Astrocyte of the spinal cord (primary cell): ENCODE measurements around the gene FBRSL1.

Experiments used
- DNase-seq: peaks from one replicate; pipeline ENCODE4 v3.0.0; 2011; ENCODE audit warnings: low read depth, low spot score
- H3K4me3 ChIP-seq: 2 replicates; pipeline ENCODE4 v1.5.1; 2011; ENCODE audit warnings: low read depth, mild to moderate bottlenecking, low read length, moderate library complexity
- CTCF ChIP-seq: IDR thresholded peaks from 2 replicates; pipeline ENCODE4 v1.5.1; 2012; ENCODE audit warnings: low read depth, mild to moderate bottlenecking, low read length, inconsistent platforms
- in situ Hi-C: cut with HindIII; loops from 2 replicates; pipeline ENCODE4 v1.10.0; 2017; ENCODE audit warnings: low sequenced_read_pairs

Gene FBRSL1

DNA sequence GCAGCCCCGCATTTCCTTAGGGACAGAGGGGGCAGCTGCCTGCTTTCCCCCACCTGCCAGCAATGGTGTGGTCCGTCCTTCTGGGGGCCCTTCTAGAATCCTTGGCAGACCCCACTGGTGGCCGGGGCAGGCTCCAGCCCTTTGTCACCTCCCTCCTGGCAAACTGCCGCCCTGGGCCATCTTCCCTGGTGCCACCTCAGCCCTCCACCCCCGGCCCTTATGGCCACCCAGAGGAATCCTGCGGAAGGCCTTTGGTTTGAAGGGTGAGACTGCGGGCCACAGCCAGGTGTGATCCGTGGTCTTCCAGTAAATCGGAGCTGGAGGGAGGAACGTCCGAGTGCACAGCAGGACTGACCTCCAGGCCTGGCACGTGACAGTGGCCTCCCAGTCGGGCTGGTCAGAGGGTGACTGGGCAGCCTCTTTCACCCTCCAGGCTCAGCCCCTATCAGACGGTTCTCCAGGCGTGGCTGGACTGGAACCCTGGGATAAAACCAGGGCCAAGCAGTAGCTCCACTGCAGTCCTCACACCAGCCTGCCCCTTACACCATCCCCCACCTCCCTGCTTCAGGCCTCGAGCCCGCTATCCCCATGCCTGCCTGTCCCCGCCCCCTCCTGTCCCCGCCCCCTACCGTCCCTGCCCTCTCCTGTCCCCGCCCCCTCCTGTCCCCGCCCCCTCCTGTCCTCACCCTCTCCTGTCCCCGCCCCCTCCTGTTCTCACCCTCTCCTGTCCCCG, 12.4 kb downstream of the FBRSL1 start:
- no peak overlapping the region for H3K4me3 ChIP-seq
- no peak for TF ChIP-seq CTCF
- in situ Hi-C loops: no loop called here

DNA sequence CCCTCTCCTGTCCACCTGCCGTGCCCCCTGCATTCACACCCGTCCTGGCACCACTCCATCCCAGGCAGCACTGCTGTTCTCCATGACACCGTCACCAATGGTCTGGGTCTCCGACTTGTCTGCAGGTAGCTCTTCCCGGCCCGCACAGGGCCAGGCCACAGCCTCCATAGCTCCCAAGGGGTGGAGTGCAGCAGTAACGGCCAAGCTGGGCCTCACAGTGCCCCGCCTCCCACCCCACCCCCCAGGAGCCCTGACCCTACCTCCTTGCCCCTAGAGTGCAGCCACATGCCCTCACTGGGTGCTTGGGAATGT, 12.9 kb downstream of the FBRSL1 start:
- in situ Hi-C loops: no loop called here
- no peak for TF ChIP-seq CTCF
- H3K4me3 ChIP-seq: no peak overlapping the region
- DNase-seq: no peak

More for the DNA sequence above, 12.4 kb downstream of the FBRSL1 start:
- DNase-seq: no peak

- peak; percentile 42 for DNase-seq
- no peak for TF ChIP-seq CTCF
- H3K4me3 ChIP-seq: no peak overlapping the region
- in situ Hi-C loops: no loop called here
These were observed 13.8 kb downstream of the FBRSL1 start for GRCh38 chr12:132503618-132504204.

- no peak for DNase-seq
- no peak for TF ChIP-seq CTCF
- no peak overlapping the region for H3K4me3 ChIP-seq
- in situ Hi-C loops: no loop called here
These were observed 15.3 kb downstream of the FBRSL1 start for GRCh38 chr12:132505105-132505851.

GRCh38 chr12:132505852-132506219, 15.9 kb downstream of the FBRSL1 start:
- no peak for DNase-seq
- no peak for TF ChIP-seq CTCF
- no peak overlapping the region for H3K4me3 ChIP-seq
- in situ Hi-C loops: no loop called here

DNA sequence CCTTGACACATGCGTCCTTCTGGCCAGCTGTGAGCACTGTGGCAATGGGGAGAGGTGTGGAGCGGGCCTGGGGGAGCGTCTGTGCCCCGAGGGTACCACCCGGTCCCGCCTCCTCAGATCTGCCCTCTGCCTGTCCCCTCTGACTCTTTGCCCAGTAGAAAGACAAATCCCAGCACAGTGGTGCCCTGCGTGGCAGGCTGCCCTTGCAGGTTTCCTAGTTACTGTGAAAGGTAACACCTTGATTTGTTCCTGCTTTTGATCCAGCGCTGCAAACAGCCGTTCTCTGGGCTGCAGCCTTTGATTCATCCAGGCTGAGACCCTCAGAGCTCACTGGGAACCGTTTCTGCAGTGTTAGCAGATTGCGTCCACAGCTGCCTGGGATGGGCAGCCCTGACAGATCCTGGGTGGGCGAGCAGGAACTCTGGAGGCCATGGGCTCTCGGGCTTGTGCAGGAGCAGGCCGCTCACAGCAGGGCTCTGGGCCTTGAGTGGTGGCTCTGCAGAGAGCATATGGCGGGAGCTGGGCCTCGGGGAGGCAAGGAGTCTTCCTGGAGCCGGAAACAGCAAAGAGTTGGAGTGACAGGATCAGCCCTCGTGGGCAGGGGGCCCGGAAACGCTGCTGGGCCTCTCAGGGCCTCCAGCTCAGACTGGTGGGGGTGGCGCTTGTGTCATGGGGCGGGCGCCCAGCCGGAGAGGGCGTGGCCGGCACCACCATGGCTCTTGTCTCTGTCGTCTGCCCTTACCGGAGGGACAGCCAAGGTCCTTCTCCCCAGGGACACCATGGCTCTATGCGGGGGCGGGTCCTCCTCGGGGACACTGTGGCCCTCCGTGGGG, 16.6 kb downstream of the FBRSL1 start:
- peak; percentile 63 for DNase-seq
- no peak for TF ChIP-seq CTCF
- H3K4me3 ChIP-seq: no peak overlapping the region
- in situ Hi-C loops: no loop called here
